Measurements from ENCODE around the gene PCBP3. TPM values are rescaled to one million over a fixed set of nuclear protein-coding genes. Genes with fewer than 3 reads are reported as not detected.

PCBP3 gene
- total RNA-seq, 1 experiment from 2014 or later, result 10.9 TPM

GRCh38 chr21:45845770-45846090 is 202.2 kb downstream of the PCBP3 start:
- Mint-ChIP-seq H3K9me3 (peaks cover 12% of the 10 kb centered on the region in 2 experiments), H3K36me3 (ENCODE audit: insufficient read depth in 1 of 3, low read depth in 3 of 3) (peaks cover 6 to 12% (median 7%) of the 10 kb centered on the region in 3 experiments; a peak in 6 of 7 replicates), H3K27ac (no peak overlapping the region), H3K4me3 (no peak overlapping the region), H3K27me3 (ENCODE audit: low read depth) (peaks cover 2% of the 10 kb centered on the region; the same call in 1 of the 2 replicates), H3K4me1 (peaks cover 5 to 6% of the 10 kb centered on the region in 2 experiments; a peak in 3 of 4 replicates)
- Histone ChIP-seq H3K23me2 (ENCODE audit: insufficient read length, low read depth, low read length, poor library complexity, severe bottlenecking) (no peaks in the 10 kb centered on the region), H3K4ac (ENCODE audit: low read depth, low read length) (no peak overlapping the region), H2BK5ac (ENCODE audit: insufficient read length, low read length) (no peak overlapping the region), H4K5ac (ENCODE audit: insufficient read length, low read depth, low read length) (no peak overlapping the region), H3K4me1 (ENCODE audit: insufficient read depth, low read length) (peaks cover 5% of the 10 kb centered on the region; the same call in 1 of the 2 replicates), H2BK120ac (ENCODE audit: low read depth, low read length, poor library complexity, severe bottlenecking) (no peak overlapping the region), H3K14ac (ENCODE audit: insufficient read depth, low read length) (no peak overlapping the region), H3K79me2 (ENCODE audit: insufficient read depth, low read length) (no peaks in the 10 kb centered on the region), H3K56ac (ENCODE audit: insufficient read length, low read depth, low read length) (no peak overlapping the region), H2AK5ac (ENCODE audit: insufficient read length, low read length) (no peak overlapping the region), H3K23ac (ENCODE audit: insufficient read length, low read depth, low read length) (no peak overlapping the region), H2AFZ (ENCODE audit: low read length) (no peak overlapping the region), H3K27ac (ENCODE audit: insufficient read length, low read depth, low read length) (no peak overlapping the region), H4K91ac (ENCODE audit: insufficient read length, low read depth, low read length) (no peak overlapping the region), H3K4me2 (ENCODE audit: insufficient read depth, insufficient read length, low read length) (no peak overlapping the region), H2BK20ac (ENCODE audit: low read depth, low read length, poor library complexity, severe bottlenecking) (no peak overlapping the region), H3K18ac (ENCODE audit: insufficient read length, low read depth, low read length) (no peak overlapping the region), H2BK12ac (ENCODE audit: insufficient read length, low read depth, low read length) (no peak overlapping the region), H3K79me1 (ENCODE audit: insufficient read depth, low read depth, low read length, poor library complexity, severe bottlenecking) (no peaks in the 10 kb centered on the region), H3K9me3 (ENCODE audit: control insufficient read depth, low read depth, low read length) (no peaks in the 10 kb centered on the region), H3T11ph (ENCODE audit: low read length) (no peak overlapping the region), H2BK15ac (ENCODE audit: low read depth, low read length) (no peak overlapping the region), H4K8ac (replicated peaks; ENCODE audit: insufficient read length, low read depth, low read length) (no peak overlapping the region), H3K27me3 (ENCODE audit: insufficient read depth, low read length) (no peaks in the 10 kb centered on the region), H3K9ac (ENCODE audit: extremely low read depth, insufficient read length, low read length) (no peak overlapping the region), H4K20me1 (ENCODE audit: control insufficient read depth, insufficient read depth, insufficient read length) (no peaks in the 10 kb centered on the region)
- peak; percentile 9 for DNase-seq
- WGBS (ENCODE audit: extremely low coverage, insufficient read length, low lambda C conversion rate), result no CpG with 5 or more reads among the region's 3 CpGs
- no peak for TF ChIP-seq CTCF (conservative IDR thresholded peaks at IDR 0.05)
